Stimulated activated CD8-positive, alpha-beta memory T cell treated with anti-CD3 and anti-CD28 coated beads, Interleukin-12 subunit alpha, Interleukin-12 subunit beta, amount 100 ng/mL, for 24 hours (primary cell): ENCODE data around the gene FOXO1.

Experiments
- DNase-seq: peaks from one replicate; pipeline ENCODE4 v3.0.0-alpha.2; 2020; ENCODE audit errors: extremely low read depth

The FOXO1 gene

DNA sequence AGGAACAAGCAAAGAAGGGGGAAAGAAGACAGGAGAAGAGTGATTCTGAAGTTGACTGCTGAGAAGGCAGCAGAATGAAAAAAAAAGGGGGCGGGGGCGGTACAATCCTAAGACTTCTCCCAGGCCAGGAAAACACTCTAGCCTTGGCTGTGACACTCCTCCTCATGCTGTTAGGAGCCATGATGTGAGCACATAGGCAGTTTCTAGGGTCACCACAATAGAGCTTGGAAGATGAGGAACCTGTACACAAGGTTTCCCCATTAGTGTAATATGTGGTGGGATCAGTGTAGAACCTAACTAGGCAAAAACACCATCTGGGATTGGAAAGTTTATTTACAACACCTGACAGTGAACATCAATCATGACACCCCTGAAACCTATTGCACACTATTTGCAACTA, 86.9 kb downstream of the FOXO1 start:
- no peak for DNase-seq

DNA sequence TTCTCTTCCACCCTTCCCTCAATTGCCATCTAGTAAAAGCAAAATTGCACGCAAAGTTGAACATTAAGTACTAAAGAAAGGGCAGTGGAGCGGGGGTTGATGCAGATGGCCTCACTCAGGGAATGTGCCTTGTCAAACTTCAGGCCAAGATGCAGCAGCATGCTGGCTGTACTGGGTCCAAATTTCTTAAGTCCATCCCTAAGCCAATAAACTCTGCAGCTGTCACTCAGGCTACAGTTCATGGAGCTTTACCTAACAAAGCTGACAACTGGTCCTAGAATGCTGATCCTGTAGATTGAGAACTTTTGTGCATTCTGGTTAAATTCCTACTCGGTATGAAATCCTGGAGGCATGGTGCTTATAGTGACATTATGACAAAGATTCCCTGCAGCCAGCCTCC, 88.4 kb downstream of the FOXO1 start:
- no peak for DNase-seq

DNA sequence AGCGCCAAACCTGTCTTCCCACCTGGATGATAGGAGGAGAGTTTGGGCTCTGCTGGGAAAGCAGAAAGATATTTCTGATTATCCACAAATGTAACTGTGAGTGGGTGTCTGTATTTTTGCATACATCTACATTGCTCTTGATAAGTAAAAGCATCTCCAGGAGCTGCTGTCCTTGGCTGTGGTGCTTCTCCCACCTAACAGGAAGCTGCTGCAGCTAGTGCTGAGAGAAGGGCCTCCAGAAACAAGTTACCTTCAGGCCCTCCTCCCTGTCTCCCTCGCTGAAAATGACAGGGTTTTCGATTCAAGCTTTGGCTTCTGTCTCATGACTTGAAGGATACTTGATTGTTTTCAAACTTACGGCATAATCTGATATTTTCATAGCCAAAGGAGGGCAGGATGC, 90.1 kb downstream of the FOXO1 start:
- DNase-seq, result no peak

DNA sequence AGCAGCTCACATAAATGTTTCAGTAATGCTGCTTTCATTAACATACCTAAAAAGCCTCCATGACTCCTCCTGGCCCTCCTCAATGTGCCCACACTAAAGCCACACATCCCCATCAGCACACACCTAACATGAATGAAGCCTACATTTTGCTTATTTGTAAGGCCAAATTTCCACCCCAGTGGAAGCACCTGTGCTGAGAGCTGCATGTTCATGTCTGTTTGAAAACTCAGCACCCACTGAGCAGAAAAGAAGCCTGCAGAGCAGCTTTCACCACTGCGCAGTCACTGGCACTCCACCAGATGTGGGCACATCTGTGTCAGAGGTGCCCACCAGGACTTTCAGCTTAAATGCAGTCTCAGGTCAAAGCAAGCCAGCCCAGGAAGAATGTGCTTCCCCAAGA, 93.5 kb downstream of the FOXO1 start:
- DNase-seq, result no peak

DNA sequence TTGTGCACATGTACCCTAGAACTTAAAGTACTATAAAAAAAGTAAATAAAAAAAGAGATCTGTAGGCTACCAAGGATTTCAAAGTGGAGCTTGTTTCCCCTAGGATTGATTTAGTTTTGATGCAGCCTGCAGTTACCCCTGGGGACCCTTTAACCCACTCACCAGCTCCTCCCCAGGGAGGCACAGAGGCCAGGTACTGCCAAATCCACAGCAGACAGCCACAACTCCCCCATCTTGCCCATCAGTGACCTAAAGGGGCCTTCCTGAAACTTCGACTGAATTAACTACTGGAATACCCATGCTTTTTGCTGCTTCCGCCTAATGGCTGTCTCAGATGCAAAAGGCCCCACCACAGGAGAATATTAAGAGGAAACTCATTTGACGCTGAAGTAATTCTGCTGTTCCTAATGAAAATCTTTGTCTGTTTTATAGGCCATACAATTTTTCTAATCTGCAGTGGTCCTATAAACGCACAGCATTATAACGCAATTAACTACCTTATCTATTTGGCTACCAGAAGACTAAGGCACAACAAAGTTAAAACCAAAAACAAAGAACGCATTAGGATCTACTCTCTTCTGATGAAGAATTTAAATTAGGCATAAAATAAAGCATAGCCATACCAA, 95.0 kb downstream of the FOXO1 start:
- no peak for DNase-seq

DNA sequence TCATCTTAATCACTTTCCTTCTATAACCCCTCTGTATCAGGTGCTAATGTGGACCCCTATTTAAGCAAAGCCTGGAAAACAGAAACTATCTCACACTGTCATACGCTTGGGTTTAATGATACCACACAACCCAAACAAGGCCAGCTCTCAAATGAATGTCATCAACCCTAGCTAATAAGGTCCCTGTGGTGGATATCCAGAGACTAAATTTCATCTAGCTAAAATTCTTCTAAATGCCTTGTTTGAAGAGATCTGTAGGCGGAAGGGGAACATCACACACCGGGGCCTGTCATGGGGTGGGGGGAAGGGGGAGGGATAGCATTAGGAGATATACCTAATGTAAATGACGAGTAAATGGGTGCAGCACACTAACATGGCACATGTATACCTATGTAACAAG, 95.5 kb downstream of the FOXO1 start:
- no peak for DNase-seq

DNA sequence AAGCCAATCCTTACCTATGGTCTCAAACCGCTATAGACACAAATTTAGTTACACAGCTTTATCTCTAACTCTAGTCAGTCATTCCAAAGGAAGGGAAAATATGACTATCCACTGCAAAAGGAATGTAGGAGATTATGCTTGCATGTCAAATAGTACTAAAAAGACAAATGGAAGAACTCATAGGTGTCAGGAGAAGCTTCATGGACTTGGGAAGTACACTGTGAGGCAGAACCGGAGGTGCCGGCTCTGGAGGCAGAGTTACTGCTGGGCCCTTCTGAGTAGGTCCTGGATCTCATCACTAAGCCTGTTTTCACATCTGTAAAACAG, 97.5 kb downstream of the FOXO1 start:
- no peak for DNase-seq

DNA sequence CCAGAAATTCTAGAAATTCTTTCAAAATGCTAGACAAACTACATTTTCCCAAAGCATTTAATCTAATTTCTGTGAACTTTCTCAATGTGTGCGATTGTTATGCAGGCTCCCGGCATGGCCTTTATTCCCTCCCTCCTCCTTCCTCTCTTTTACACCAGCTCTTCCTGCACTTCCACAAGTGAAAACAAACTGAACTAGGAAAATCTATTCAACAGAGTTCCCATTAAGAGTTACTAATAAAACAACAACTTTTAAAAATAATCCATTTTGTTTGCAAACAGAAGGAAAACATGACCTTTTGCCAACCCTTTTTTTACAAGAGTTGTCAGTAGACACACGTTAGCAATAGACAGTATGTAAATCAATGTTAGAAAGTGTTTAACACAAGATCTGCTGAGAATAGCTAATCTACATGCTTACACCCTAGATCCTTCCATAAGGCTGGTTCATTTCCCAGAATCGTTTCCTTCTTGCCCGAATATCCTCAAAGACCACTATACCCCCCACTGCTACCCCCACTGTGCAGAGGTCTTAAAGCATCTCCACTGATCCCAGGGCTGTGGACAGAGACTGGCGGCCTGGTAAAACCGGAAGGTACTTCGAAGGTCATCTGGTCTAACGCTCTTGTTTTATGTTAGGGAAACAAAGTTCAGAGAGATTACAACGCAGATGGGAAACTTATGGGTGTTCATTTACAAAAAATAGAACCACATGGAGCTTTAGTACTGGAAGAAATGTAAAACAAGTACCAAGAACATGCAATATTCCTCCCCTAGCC, 98.0 kb downstream of the FOXO1 start:
- DNase-seq, result no peak

DNA sequence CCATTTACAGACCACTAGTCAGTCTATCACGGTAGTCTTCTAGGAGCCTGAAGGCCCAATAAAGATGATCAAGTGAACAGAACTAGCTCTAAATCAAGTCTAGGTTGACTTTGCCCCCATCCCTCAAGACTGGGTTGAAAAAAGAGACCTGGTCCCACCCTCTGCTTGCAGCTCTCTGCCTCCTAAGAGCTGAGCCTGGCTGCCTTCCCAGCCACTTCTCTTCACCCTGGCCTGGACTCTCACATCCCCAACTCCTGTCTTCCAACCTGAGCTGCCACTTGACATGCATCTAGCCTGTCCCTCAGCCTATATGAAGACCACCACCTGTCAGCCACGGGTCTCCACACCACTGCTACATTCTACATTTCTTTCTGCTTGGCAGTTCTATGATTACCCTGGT, 99.6 kb downstream of the FOXO1 start:
- DNase-seq, result no peak

DNA sequence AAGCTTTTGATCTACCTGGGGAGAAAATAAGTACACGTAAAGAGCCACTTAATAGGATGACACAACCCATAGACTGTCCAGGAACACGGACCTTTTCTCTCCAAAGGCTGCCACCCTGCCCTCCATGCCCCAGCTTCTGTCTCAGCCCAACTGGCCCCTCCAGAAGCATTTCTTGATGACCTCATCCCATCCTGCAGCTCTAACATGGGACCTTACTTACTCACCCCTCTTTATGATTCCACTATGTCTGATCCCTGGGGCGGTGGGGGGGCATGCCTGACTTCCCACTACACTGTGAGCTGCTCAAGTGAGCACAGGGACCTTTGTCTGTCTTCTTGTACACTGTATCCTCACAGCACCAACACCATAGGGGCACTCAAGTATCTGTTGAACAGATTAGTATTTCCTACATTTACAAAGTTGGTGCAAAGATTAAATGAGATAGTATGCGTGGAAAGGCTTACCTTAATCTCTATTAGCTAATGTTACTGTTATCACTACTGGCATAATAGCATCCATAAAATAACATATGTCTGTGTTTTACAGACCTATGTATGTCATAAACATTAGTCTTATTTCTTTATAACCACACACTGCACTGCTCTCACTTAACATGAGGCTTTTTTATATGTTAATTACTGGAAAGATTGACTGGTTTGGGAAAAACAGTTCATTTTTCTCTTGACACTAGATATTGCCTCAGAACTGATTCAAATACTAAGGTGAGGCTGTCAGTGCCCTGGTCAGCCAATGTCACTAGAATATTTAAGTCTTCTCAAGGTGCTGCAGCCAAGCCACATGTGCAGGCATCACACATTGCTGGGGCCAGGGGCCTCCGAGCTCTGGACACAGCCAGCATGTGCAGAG, 100.9 kb downstream of the FOXO1 start:
- DNase-seq, result no peak

DNA sequence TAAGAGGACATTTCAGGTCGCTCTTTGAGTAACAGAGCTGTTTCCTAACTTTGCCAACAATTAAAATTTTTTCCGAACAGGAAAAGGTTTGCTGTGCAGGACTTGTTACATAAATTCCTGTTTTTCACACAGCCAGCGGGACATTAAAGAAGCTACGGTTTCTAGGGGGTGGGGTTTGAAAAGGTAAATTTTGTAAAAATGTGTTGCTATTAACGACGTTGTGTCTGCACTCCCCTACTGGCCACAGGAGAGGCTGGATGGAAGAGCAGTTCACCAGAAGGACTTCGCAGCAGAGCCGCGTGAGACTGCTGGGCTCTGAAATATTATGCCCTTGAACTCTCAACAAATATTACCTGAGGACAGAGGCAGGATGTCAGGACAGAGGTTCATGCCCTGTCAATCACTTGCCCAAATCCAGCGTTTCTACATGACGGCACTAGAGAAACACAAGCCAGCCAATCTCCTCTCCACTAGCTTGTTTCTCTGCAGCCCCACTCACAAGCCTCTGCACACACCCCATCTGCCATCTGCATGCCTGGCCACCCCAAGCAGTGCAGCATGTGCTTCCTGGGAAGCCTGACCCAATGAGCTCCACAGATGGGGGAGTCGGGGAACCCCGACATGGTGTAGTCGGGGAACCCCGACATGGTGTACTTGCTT, 102.0 kb downstream of the FOXO1 start:
- no peak for DNase-seq

DNA sequence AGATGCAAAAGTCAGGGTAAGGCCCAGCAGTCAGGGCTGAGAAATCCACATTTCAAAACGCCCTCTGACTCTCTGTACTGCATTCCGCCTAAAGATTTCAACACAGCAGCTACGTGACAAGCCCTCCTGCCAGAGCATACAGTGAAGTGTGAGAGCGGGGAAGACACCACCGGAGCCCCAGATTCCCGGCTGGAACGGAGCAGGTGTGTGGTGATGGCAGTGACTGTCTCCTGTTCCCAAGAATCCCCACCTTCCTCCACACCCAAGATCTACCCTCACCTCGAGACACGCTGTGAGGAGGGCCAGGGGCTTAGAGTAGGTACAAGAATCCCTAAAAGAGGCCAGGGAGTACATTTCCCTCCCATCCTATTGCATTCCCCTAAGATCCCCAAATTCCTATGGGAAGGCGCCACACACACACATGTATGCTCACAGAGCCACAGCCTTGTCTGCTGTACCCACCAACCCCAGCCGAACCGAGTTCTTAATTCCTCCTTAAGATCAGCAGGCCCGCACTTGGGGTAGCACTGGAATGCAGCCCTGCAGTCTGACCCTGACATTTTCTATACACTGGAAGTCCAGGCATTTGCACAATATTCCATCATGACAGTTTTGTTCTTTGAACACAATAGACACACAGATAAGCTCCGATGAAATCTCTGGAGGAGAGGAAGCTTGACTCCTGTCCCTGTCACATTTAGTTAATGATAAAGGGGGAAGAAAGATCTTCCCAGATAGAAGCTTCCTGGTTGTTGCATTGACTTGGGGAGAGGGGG, 102.9 kb downstream of the FOXO1 start:
- DNase-seq, result no peak

DNA sequence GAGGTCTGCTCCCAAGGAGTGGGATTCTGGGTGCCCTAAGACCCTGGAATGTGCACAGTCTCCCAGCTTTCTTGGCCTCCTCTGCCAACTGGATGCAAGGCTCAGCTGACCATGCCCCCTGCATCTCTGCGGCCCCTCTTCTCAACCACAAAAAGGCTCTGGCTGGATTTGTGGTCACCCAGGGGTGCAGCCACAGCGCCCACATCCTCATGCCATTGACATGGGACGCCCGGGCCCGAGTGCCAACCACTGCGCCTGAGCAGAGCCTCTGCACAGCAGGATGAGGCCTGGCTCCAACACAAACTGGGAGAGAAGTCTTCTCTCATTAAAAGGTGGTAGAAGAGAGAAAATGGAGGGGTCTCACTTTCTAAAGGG, 103.5 kb downstream of the FOXO1 start:
- DNase-seq, result no peak

DNA sequence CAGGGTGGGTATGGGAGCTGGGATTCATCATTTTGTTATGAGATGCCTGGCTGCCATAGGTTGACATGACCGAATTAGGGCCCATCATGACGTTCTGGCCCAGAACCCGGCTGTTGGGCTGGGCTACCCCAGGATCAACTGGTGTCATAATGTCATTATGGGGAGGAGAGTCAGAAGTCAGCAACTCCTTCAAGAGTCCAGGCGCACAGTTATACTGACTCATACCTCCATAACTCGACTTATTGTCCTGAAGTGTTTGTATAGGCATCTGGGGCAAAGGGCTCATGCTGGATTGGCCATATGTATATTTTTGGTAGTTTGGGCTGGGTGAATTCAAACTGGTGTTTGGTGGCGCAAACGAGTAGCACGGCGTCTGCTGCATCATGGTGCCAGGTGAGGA, 106.5 kb downstream of the FOXO1 start:
- no peak for DNase-seq

DNA sequence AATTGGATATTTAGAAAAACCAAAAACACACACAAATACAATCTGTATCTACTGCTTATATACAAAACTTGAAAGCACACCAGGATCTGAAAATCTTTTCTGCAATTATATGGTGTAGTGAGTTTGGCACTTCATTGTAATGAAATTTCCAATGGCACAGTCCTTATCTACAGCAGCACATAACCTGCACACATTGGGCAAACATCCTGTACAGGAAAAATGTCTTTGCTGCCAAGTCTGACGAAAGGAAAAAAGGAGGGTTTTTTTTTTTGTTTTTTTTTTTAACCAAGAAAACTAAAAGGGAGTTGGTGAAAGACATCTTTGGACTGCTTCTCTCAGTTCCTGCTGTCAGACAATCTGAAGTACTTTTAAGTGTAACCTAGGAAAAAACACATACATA, 107.8 kb downstream of the FOXO1 start:
- DNase-seq, result no peak

DNA sequence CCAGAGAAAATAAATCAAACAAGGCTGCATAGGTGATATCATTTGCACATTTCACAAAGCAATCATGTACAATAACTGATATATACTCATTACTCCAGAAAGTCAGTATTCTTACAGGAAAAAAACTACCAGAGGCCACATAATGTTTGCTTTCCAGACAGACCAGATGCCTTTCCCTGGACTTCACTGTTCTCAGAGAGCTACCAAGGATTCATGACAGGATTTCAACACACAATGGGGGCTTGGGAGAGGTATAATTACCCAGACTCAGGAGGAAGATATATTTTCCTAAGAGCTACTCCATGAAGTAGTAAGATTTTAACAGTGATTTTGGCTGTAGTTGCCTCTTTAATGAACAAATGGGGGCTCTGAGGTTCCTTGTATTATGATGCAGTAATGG, 110.0 kb downstream of the FOXO1 start:
- DNase-seq, result no peak

DNA sequence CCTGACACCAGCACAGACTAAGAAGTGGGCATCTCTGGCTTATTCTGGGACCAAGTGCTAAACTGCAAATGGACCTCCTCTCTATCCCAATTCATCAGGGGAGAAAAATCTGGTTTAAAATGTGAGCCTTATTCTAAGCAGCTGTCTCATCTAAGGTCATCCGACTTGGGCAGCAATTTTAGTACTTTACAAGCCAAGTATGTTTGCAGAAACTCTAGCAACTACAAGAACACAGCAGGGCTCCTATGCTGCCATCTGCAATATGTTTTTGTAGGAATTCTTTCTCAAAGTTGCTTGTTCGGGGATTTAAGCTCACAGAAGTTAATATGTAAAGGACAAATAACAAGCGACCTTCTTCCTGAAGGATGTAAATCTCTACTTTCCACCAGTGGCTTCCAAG, 113.1 kb downstream of the FOXO1 start:
- no peak for DNase-seq

DNA sequence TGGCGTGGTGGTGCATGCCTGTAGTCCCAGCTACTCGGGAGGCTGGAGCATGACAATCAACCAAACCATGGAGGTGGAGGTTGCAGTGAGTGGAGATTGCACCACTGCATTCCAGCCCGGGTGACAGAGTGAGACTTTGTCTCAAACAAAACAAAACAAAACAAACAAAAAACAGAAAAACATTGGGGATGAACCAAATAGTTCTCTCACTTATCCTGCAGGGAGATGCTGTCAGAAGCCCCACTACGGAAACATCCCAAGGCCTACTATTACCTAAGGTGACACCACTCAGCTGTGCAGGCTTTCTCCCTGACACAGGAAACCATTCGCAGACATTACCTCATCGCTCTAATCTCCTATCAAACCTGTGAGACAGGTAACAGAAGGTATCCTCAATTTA, 113.5 kb downstream of the FOXO1 start:
- DNase-seq, result no peak

DNA sequence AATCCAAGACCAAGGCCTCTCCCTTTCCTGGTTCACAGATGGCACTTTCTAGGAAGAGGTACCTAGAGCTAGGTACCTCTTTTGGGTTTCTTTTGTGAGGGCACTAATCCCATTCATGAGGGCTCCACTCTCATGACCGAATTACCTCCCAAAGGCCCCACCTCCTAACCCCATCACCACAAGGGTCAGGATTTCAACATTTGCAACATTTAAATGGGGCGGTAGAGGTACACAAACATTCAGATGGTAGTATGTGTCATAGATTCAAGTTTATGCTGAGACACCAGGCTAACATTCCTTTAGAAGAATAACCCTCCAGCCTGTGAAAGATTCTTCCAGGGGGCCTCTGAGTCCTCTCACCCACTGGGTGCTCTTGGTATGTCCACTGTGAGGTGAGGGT, 116.3 kb downstream of the FOXO1 start:
- no peak for DNase-seq

DNA sequence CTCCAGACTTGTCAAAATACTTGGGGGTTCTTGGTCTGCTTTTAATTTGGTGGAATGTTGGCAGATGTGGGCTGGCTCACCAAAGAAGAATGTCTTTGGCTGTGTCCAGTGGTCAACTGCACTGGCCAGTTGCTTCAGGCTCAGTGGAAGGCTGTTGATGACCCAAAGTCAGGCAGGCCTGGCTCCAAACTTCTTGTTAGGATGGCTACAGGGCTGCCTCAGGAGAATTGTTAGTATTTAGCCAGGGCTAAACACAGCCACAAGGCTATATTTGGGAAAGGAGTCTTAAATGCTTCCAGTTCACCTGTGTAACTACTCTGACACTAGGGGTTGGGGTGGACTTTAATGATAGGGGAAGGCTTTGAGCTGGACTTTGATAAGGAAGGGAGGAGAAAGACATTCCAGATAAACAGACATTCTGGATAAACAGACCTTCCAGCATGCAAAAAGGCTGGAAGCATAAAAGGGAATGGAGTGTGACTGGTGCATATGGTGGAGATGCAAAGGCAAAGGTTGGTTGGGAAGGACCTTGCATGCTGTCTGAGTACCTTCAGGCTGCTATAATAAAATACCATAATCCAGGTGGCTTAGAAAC, 116.8 kb downstream of the FOXO1 start:
- DNase-seq, result no peak

DNA sequence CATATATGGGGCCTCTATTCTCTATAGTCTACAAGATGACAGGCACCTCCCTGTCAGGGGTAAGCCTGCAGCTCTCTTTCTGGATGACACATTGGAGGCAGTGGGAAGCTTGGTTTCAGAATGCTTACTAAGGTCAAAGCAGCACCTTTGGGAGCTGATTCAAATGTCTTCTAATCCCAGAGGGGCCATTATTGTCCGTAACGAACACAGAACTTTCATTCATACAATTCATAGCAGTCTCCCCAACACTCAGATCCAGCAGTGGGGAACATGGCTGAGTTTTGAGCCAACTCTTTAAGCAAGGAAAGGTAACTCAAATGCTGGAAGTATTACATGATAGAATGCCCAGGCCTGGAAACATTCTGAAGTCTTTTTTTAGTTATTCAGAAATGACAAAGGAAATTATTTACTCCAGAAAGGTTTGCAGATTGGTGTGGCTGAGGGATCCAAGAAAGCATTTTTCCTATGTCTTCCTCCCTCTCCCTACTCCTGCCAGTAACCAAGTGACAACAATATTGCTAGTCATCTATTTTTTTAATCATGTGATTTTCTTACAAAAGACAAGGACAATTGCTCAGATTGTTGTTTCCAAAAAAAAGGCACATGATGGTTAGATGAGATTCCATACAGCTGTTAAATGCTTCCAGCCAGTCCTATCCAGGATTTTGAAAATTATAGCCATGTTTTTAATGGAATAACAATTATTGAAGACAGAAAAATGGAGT, 118.7 kb downstream of the FOXO1 start:
- no peak for DNase-seq
